ENCODE data around the gene ZDHHC14. TPM values are rescaled to one million over a fixed set of nuclear protein-coding genes. Genes with fewer than 3 reads are reported as not detected.

ZDHHC14 gene
- total and polyA plus RNA-seq, 2 experiments from 2014 or later = 3.0 to 7.4 TPM

DNA sequence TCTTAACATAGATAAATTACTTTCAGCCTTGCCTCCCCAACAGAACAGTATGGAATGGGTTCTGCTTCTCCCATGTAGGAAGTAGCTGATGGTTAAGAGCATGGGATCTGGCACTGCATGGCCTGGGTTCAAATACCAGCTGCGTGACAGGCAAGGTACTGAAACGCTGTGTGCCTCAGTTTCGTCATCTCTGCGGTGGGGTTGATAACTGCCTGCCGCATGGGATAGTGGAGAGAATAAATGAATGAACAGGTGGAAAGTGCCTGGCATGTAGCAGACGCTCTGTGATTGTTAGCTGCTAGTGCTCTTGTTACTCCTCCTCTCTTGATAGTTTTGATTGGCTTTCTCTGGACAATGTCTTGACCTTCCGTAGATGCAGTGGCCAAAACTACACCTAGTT, 213.3 kb downstream of the ZDHHC14 start:
- TF ChIP-seq, protein P1, sequence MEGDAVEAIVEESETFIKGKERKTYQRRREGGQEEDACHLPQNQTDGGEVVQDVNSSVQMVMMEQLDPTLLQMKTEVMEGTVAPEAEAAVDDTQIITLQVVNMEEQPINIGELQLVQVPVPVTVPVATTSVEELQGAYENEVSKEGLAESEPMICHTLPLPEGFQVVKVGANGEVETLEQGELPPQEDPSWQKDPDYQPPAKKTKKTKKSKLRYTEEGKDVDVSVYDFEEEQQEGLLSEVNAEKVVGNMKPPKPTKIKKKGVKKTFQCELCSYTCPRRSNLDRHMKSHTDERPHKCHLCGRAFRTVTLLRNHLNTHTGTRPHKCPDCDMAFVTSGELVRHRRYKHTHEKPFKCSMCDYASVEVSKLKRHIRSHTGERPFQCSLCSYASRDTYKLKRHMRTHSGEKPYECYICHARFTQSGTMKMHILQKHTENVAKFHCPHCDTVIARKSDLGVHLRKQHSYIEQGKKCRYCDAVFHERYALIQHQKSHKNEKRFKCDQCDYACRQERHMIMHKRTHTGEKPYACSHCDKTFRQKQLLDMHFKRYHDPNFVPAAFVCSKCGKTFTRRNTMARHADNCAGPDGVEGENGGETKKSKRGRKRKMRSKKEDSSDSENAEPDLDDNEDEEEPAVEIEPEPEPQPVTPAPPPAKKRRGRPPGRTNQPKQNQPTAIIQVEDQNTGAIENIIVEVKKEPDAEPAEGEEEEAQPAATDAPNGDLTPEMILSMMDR (conservative IDR thresholded peaks at IDR 0.05; ENCODE audit: low read depth in 2 of 2) = no peak
- TF ChIP-seq CREB1 (CRISPR knock-in tag; IDR thresholded peaks at IDR 0.05; ENCODE audit: low read depth) (no peak), ZNF331 (CRISPR knock-in tag; IDR thresholded peaks at IDR 0.05; ENCODE audit: low read depth) (no peak), ZNF114 (CRISPR knock-in tag; IDR thresholded peaks at IDR 0.05) (no peak), POLR2AphosphoS5 (IDR thresholded peaks at IDR 0.05; ENCODE audit: low read depth) (no peak), STAT1 (IDR thresholded peaks at IDR 0.05; ENCODE audit: unreplicated experiment) (no peak), JUNB (IDR thresholded peaks at IDR 0.05; ENCODE audit: unreplicated experiment) (no peak), EZH2phosphoT487 (IDR thresholded peaks at IDR 0.05; ENCODE audit: unreplicated experiment) (no peak), NANOG (IDR thresholded peaks at IDR 0.05; ENCODE audit: borderline replicate concordance) (no peak)
- TF ChIP-seq, protein P2, sequence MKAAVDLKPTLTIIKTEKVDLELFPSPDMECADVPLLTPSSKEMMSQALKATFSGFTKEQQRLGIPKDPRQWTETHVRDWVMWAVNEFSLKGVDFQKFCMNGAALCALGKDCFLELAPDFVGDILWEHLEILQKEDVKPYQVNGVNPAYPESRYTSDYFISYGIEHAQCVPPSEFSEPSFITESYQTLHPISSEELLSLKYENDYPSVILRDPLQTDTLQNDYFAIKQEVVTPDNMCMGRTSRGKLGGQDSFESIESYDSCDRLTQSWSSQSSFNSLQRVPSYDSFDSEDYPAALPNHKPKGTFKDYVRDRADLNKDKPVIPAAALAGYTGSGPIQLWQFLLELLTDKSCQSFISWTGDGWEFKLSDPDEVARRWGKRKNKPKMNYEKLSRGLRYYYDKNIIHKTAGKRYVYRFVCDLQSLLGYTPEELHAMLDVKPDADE (IDR thresholded peaks at IDR 0.05) = no peak
- TF ChIP-seq, protein P3, sequence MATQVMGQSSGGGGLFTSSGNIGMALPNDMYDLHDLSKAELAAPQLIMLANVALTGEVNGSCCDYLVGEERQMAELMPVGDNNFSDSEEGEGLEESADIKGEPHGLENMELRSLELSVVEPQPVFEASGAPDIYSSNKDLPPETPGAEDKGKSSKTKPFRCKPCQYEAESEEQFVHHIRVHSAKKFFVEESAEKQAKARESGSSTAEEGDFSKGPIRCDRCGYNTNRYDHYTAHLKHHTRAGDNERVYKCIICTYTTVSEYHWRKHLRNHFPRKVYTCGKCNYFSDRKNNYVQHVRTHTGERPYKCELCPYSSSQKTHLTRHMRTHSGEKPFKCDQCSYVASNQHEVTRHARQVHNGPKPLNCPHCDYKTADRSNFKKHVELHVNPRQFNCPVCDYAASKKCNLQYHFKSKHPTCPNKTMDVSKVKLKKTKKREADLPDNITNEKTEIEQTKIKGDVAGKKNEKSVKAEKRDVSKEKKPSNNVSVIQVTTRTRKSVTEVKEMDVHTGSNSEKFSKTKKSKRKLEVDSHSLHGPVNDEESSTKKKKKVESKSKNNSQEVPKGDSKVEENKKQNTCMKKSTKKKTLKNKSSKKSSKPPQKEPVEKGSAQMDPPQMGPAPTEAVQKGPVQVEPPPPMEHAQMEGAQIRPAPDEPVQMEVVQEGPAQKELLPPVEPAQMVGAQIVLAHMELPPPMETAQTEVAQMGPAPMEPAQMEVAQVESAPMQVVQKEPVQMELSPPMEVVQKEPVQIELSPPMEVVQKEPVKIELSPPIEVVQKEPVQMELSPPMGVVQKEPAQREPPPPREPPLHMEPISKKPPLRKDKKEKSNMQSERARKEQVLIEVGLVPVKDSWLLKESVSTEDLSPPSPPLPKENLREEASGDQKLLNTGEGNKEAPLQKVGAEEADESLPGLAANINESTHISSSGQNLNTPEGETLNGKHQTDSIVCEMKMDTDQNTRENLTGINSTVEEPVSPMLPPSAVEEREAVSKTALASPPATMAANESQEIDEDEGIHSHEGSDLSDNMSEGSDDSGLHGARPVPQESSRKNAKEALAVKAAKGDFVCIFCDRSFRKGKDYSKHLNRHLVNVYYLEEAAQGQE (IDR thresholded peaks at IDR 0.05; ENCODE audit: unreplicated experiment) = no peak
- H3K4me1 ChIP-seq (ENCODE audit: insufficient read depth) = no peaks in the 10 kb centered on the region
- H3K4me2 ChIP-seq = no peak overlapping the region
- Mint-ChIP-seq H3K4me3 (no peak overlapping the region), H3K27ac (no peak overlapping the region), H3K36me3 (ENCODE audit: low read depth) (peaks cover 26% of the 10 kb centered on the region), H3K4me1 (peaks cover 8% of the 10 kb centered on the region), H3K9me3 (peaks cover 28% of the 10 kb centered on the region), H3K27me3 (ENCODE audit: insufficient read depth, low read depth, poor library complexity) (peaks cover 6% of the 10 kb centered on the region)
- no peak overlapping the region for H2AFZ ChIP-seq
- H3K27me3 ChIP-seq (ENCODE audit: insufficient read depth) = no peaks in the 10 kb centered on the region
- no peaks in the 10 kb centered on the region for H3K79me2 ChIP-seq (replicated peaks; ENCODE audit: insufficient read depth)
- H3K36me3 ChIP-seq (ENCODE audit: insufficient read depth) = peaks cover 19% of the 10 kb centered on the region
- peaks cover 4% of the 10 kb centered on the region for H3K9me2 ChIP-seq (ENCODE audit: insufficient read depth)
- no peak for ATAC-seq
- H3K4me3 ChIP-seq = no peak overlapping the region
- DNase-seq (ENCODE audit: low spot score) = no peak
- H4K20me1 ChIP-seq (replicated peaks; ENCODE audit: insufficient read depth) = no peaks in the 10 kb centered on the region
- no peak overlapping the region for H3K27ac ChIP-seq (ENCODE audit: low read depth)
- 0 out of 2 replicates have a peak, but pooled peaks cover 3% of the 10 kb centered on the region for H3F3A ChIP-seq (replicated peaks; ENCODE audit: low read depth)
